SIG-M5 (cell line): ENCODE data around the gene TMEM178B.
"Not testable (repeated sequence)": the region's sequence is repeated elsewhere in the genome, so short reads cannot be mapped to it uniquely, and the experiment has no call there.

Experiments
- DNase-seq: peaks from one replicate; lab custom pipeline; 2025; lab: John Stamatoyannopoulos, UW

TMEM178B gene

GRCh38 chr7:141073641-141074161 is at the start of gene TMEM178B:
Gene TMEM178B (plus strand): TSS chr7:141074064.
- DNase-seq: no peak

- DNase-seq: no peak
Measured at GRCh38 chr7:141024668-141025067, 49.2 kb upstream of the TMEM178B start.

- DNase-seq: no peak
Measured at GRCh38 chr7:141027043-141027442, 46.8 kb upstream of the TMEM178B start.

GRCh38 chr7:141028767-141029166 is 45.1 kb upstream of the TMEM178B start:
- DNase-seq: no peak

GRCh38 chr7:141032539-141033323 is 41.1 kb upstream of the TMEM178B start:
- not testable (repeated sequence) for DNase-seq

- not testable (repeated sequence) for DNase-seq
Measured at GRCh38 chr7:141038100-141038499, 35.8 kb upstream of the TMEM178B start.

GRCh38 chr7:141039376-141039775 is 34.5 kb upstream of the TMEM178B start:
- DNase-seq: no peak

GRCh38 chr7:141042222-141043193 is 31.4 kb upstream of the TMEM178B start:
- no peak for DNase-seq

- DNase-seq: no peak
Measured at GRCh38 chr7:141043616-141044015, 30.2 kb upstream of the TMEM178B start.

GRCh38 chr7:141045126-141045841 is 28.6 kb upstream of the TMEM178B start:
- DNase-seq: no peak

- no peak for DNase-seq
Measured at GRCh38 chr7:141045842-141046620, 27.8 kb upstream of the TMEM178B start.

GRCh38 chr7:141053626-141054025 is 20.2 kb upstream of the TMEM178B start:
- no peak for DNase-seq

GRCh38 chr7:141055146-141055545 is 18.7 kb upstream of the TMEM178B start:
- DNase-seq: no peak

- no peak for DNase-seq
Measured at GRCh38 chr7:141057788-141058187, 16.1 kb upstream of the TMEM178B start.

- not testable (repeated sequence) for DNase-seq
Measured at GRCh38 chr7:141067856-141068255, 6.0 kb upstream of the TMEM178B start.

- DNase-seq: no peak
Measured at GRCh38 chr7:141071260-141071854, 2.5 kb upstream of the TMEM178B start.

GRCh38 chr7:141071855-141072547 is 1.9 kb upstream of the TMEM178B start:
- DNase-seq: no peak

- no peak for DNase-seq
Measured at GRCh38 chr7:141072548-141073172, 1.2 kb upstream of the TMEM178B start.

GRCh38 chr7:141073173-141073640 is 657 bp upstream of the TMEM178B start:
- no peak for DNase-seq
